ENCODE results near the gene KANK3.
"Not testable (repeated sequence)": the region's sequence is repeated elsewhere in the genome, so short reads cannot be mapped to it uniquely, and the experiment has no call there.

Gene KANK3

GRCh38 chr19:8370176-8371010, 27.3 kb upstream of the KANK3 start:
- no peak for DNase-seq (ENCODE audit: low spot score)

- DNase-seq (ENCODE audit: low spot score) = peak; percentile 91
Observed at GRCh38 chr19:8367327-8368001, 24.4 kb upstream of the KANK3 start.

GRCh38 chr19:8366961-8367326, 23.9 kb upstream of the KANK3 start:
- no peak for DNase-seq (ENCODE audit: low spot score)

GRCh38 chr19:8366121-8366581, 23.1 kb upstream of the KANK3 start:
- no peak for DNase-seq (ENCODE audit: low spot score)

- peak; percentile 89 for DNase-seq (ENCODE audit: low spot score)
Observed at GRCh38 chr19:8363803-8364771, 21.0 kb upstream of the KANK3 start, which contains the start of gene ANGPTL4. Gene ANGPTL4, plus strand, starts transcription at chr19:8364155. Its CDS starts 167 bp downstream, at chr19:8364322.

GRCh38 chr19:8361921-8362793, 19.1 kb upstream of the KANK3 start:
- peak; percentile 93 for DNase-seq (ENCODE audit: low spot score)

GRCh38 chr19:8360196-8360595, 17.1 kb upstream of the KANK3 start:
- DNase-seq (ENCODE audit: low spot score) = no peak

- DNase-seq (ENCODE audit: low spot score) = no peak
Observed at GRCh38 chr19:8358948-8359347, 15.9 kb upstream of the KANK3 start.

GRCh38 chr19:8357007-8357521, 14.0 kb upstream of the KANK3 start:
- DNase-seq (ENCODE audit: low spot score) = no peak

GRCh38 chr19:8355631-8356402, 12.8 kb upstream of the KANK3 start:
- DNase-seq (ENCODE audit: low spot score) = peak; percentile 84

- DNase-seq (ENCODE audit: low spot score) = not testable (repeated sequence)
Observed at GRCh38 chr19:8352845-8353244, 9.8 kb upstream of the KANK3 start.

GRCh38 chr19:8352134-8352827, 9.2 kb upstream of the KANK3 start:
- DNase-seq (ENCODE audit: low spot score) = peak; percentile 33

- DNase-seq (ENCODE audit: low spot score) = not testable (repeated sequence)
Observed at GRCh38 chr19:8349629-8350372, 6.7 kb upstream of the KANK3 start.

GRCh38 chr19:8343483-8343844, 402 bp upstream of the KANK3 start:
- no peak for DNase-seq (ENCODE audit: low spot score)

GRCh38 chr19:8342316-8342683, 762 bp downstream of the KANK3 start:
- DNase-seq (ENCODE audit: low spot score) = no peak

GRCh38 chr19:8341504-8341903, 1.6 kb downstream of the KANK3 start:
- not testable (repeated sequence) for DNase-seq (ENCODE audit: low spot score)

GRCh38 chr19:8340341-8341096, 2.5 kb downstream of the KANK3 start:
- no peak for DNase-seq (ENCODE audit: low spot score)

GRCh38 chr19:8338835-8339234, 4.2 kb downstream of the KANK3 start:
- DNase-seq (ENCODE audit: low spot score) = no peak

All from GM03348 (cell line).